ENCODE data around the gene SOX10.

DNA sequence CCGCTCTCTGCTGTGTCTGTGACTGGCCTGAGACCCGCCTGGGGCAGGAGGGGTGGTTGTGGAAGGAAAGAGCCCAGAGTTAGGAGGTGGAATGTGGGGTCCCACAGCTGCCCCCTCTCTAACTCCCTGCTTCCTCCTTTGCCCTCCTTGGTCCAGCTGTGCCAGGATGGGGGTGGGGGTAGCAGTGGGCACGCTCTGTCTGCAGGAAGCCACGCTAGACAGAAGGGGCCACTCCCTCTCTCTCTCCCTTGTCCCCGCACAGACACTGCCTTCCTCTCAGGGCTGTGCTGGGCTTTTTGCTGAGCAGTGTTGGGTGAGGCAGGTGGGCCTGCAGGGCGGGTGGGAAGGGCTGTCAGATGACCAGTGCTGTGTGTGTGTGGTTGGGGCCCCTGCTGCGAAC is 2.0 kb upstream of the SOX10 start:
- TF ChIP-seq POLR2A (IDR thresholded peaks at IDR 0.05) = no peak
- TF ChIP-seq, protein P1, sequence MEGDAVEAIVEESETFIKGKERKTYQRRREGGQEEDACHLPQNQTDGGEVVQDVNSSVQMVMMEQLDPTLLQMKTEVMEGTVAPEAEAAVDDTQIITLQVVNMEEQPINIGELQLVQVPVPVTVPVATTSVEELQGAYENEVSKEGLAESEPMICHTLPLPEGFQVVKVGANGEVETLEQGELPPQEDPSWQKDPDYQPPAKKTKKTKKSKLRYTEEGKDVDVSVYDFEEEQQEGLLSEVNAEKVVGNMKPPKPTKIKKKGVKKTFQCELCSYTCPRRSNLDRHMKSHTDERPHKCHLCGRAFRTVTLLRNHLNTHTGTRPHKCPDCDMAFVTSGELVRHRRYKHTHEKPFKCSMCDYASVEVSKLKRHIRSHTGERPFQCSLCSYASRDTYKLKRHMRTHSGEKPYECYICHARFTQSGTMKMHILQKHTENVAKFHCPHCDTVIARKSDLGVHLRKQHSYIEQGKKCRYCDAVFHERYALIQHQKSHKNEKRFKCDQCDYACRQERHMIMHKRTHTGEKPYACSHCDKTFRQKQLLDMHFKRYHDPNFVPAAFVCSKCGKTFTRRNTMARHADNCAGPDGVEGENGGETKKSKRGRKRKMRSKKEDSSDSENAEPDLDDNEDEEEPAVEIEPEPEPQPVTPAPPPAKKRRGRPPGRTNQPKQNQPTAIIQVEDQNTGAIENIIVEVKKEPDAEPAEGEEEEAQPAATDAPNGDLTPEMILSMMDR (IDR thresholded peaks at IDR 0.05) = no peak

Data from tibial nerve (tissue), 3 donors.